Left ventricle myocardium inferior (tissue), 1 donor: ENCODE data around the gene RIPOR3. TPM values are rescaled to one million over a fixed set of nuclear protein-coding genes. Genes with fewer than 3 reads are reported as not detected.

Source experiments
- DNase-seq: peaks from one replicate; pipeline ENCODE4 v3.0.0-alpha.2; 2020
- H3K27ac ChIP-seq: fragments of 200-600 bp; replicated peaks from 2 replicates; pipeline ENCODE4 v1.8.0; 2021
- H3K27me3 ChIP-seq: fragments of 200-600 bp; 2 replicates; pipeline ENCODE4 v1.8.0; 2021; ENCODE audit warnings: low read depth
- H3K36me3 ChIP-seq: fragments of 200-600 bp; 2 replicates; pipeline ENCODE4 v1.8.0; 2021
- H3K4me1 ChIP-seq: fragments of 200-600 bp; 2 replicates; pipeline ENCODE4 v1.8.0; 2021
- H3K4me3 ChIP-seq: fragments of 200-600 bp; 2 replicates; pipeline ENCODE4 v1.8.0; 2021; ENCODE audit warnings: mild to moderate bottlenecking, moderate library complexity
- H3K9me3 ChIP-seq: fragments of 200-600 bp; replicated peaks from 2 replicates; pipeline ENCODE4 v1.8.0; 2021
- CTCF ChIP-seq: fragments of 200-600 bp; IDR thresholded peaks from 2 replicates; pipeline ENCODE4 v1.8.0; 2021; ENCODE audit warnings: antibody characterized with exemption, mild to moderate bottlenecking, borderline replicate concordance
- intact Hi-C: fragments of 100-400 bp; cut with micrococcal nuclease; formaldehyde crosslinking; loops from one replicate; pipeline ENCODE4 v1.11.0; 2022
- total RNA-seq: library from RNA; stranded (reverse); fragmentation: NEBNext Ultra II Directional; extraction: Animal tissue kit (Norgen Biotek cat#: 25700); gene quantifications from one replicate; pipeline ENCODE4 v1.2.1, GENCODE V29; 2021
- donor health status: DM: no; HTN: yes; CAD: no; lungs with severe emphysema.

RIPOR3 gene
- total RNA-seq, 1 donor from 2014 or later, result 6.5 TPM

- H3K4me3 ChIP-seq, result peak overlapping the region; percentile 92
- TF ChIP-seq CTCF, result no peak
- H3K9me3 ChIP-seq, result no peaks in the 10 kb centered on the region
- intact Hi-C loops, result no loop called here
- DNase-seq, result no peak
- H3K36me3 ChIP-seq, result no peaks in the 10 kb centered on the region
- H3K4me1 ChIP-seq, result peaks cover 46% of the 10 kb centered on the region
- H3K27me3 ChIP-seq, result peaks cover 13% of the 10 kb centered on the region
- peak overlapping the region; percentile 90 for H3K27ac ChIP-seq
Measured at GRCh38 chr20:50729901-50730764, 38.8 kb upstream of the RIPOR3 start.

- intact Hi-C loops, result no loop called here
- Histone ChIP-seq H3K4me3 (no peak overlapping the region), H3K4me1 (peaks cover 55% of the 10 kb centered on the region), H3K9me3 (no peaks in the 10 kb centered on the region), H3K27ac (no peak overlapping the region), H3K27me3 (peaks cover 13% of the 10 kb centered on the region), H3K36me3 (no peaks in the 10 kb centered on the region)
- no peak for TF ChIP-seq CTCF
- no peak for DNase-seq
Measured at GRCh38 chr20:50728981-50729874, 37.9 kb upstream of the RIPOR3 start.

GRCh38 chr20:50728486-50728980 lies 37.2 kb upstream of the RIPOR3 start:
- H3K4me1 ChIP-seq, result peaks cover 57% of the 10 kb centered on the region
- TF ChIP-seq CTCF, result no peak
- H3K27ac ChIP-seq, result no peak overlapping the region
- no peaks in the 10 kb centered on the region for H3K9me3 ChIP-seq
- intact Hi-C loops, result no loop called here
- H3K27me3 ChIP-seq, result peaks cover 13% of the 10 kb centered on the region
- H3K36me3 ChIP-seq, result no peaks in the 10 kb centered on the region
- H3K4me3 ChIP-seq, result no peak overlapping the region
- no peak for DNase-seq

DNA sequence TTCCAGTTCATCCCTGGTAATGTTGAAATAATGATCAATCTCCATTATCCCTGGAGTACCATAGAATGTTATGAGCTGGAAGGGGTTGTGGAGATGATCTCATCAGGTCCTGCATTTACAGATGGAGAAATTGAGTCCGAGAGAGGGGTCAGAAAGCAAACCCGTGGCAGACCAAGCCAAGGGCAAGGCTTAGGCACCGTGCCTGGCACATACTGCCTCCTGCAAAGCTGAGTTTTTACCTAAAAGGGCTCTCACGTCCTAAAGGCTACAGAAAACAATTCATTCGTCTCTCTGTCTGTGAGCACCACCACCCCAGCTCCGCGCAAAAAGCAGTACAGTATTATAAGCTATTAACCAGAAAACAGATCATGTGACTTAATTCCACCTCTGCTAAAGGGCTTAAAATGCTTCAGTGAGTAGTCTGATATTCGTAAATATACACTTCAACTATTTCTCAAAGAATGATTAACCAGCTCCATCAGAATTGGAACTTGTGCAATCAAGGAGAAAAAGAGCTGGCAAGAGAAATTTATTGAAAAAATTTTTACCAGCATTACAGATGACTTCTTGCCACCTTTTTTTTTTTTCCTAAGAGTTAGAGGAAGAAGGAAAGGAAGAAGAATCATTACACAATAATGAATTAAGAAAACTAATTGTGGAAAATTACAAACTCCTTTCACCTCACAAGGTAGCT lies 36.6 kb upstream of the RIPOR3 start:
- Histone ChIP-seq H3K27ac (no peak overlapping the region), H3K36me3 (no peaks in the 10 kb centered on the region), H3K27me3 (peaks cover 13% of the 10 kb centered on the region), H3K4me1 (peaks cover 53% of the 10 kb centered on the region), H3K9me3 (no peaks in the 10 kb centered on the region), H3K4me3 (no peak overlapping the region)
- no peak for DNase-seq
- TF ChIP-seq CTCF, result no peak
- intact Hi-C loops, result no loop called here
